NT2/D1 (cell line): ENCODE results near the gene MBD3L3.

ENCODE experiments used
- SUZ12 ChIP-seq: IDR thresholded peaks from 2 replicates; pipeline ENCODE4 v1.6.1; 2011; ENCODE audit not compliant: insufficient read length, insufficient read depth; ENCODE audit errors: extremely low read depth
- YY1 ChIP-seq: IDR thresholded peaks from 2 replicates; pipeline ENCODE4 v1.6.1; 2011; ENCODE audit not compliant: insufficient read length, insufficient read depth
- ZNF274 ChIP-seq: IDR thresholded peaks from 2 replicates; pipeline ENCODE4 v1.6.1; 2011; ENCODE audit warnings: mild to moderate bottlenecking, low read depth, low read length

- TF ChIP-seq SUZ12 (no peak), ZNF274 (no peak), YY1 (no peak)
Observed at GRCh38 chr19:7010722-7011593, 47.5 kb downstream of the MBD3L3 start.
